IMR-90 (cell line): ENCODE measurements around the gene CRHBP. TPM values are rescaled to one million over a fixed set of nuclear protein-coding genes. Genes with fewer than 3 reads are reported as not detected.

Source experiments
- ATAC-seq: fragments of 200-7000 bp; cut with Tn5 transposase; 2 replicates; pipeline ENCODE4 v1.9.1; 2020; ENCODE audit warnings: low read depth, mild to moderate bottlenecking, moderate library complexity
- BruUV-seq: library from RNA; stranded (reverse); fragments of 400-500 nt; replicated peaks from 2 replicates; lab custom pipeline; 2021; lab: Mats Ljungman, UMichigan
- CTCF ChIA-PET: fragments of 300-600 bp; formaldehyde crosslinking; extraction: SDS; loops from one replicate; lab custom pipeline; 2021; ENCODE audit warnings: antibody characterized with exemption; lab: Yijun Ruan, JAX
- POLR2A ChIA-PET: fragments of 300-600 bp; sonication (Branson Sonifier 250); formaldehyde crosslinking; loops from one replicate; lab custom pipeline; 2022; ENCODE audit warnings: antibody characterized with exemption; ENCODE audit not compliant: unreplicated experiment; lab: Charles Lee
- DNase-seq: peaks from one replicate; pipeline ENCODE4 v3.0.0; 2013
- H2AFZ ChIP-seq: replicated peaks from 2 replicates; pipeline ENCODE3; 2013; ENCODE audit warnings: low read length, mild to moderate bottlenecking; ENCODE audit not compliant: poor library complexity
- H2AK5ac ChIP-seq: 2 replicates; pipeline ENCODE4 v1.6.1; 2013; ENCODE audit warnings: low read depth, low read length, inconsistent platforms
- H2AK9ac ChIP-seq: replicated peaks from 2 replicates; pipeline ENCODE3; 2013; ENCODE audit warnings: mild to moderate bottlenecking, low read depth, low read length, moderate library complexity; ENCODE audit not compliant: poor library complexity
- H2BK120ac ChIP-seq: 2 replicates; pipeline ENCODE4 v1.6.1; 2013; ENCODE audit warnings: low read depth, low read length, inconsistent platforms
- H2BK15ac ChIP-seq: 3 replicates; pipeline ENCODE4 v1.6.1; 2013; ENCODE audit warnings: low read depth, low read length, inconsistent platforms
- H2BK20ac ChIP-seq: 2 replicates; pipeline ENCODE4 v1.6.1; 2013; ENCODE audit warnings: low read depth, mild to moderate bottlenecking, inconsistent platforms, low read length, moderate library complexity
- H2BK5ac ChIP-seq: 2 replicates; pipeline ENCODE4 v1.6.1; 2013; ENCODE audit warnings: mild to moderate bottlenecking, low read depth, low read length, inconsistent platforms; ENCODE audit not compliant: poor library complexity, severe bottlenecking
- H3K14ac ChIP-seq: replicated peaks from 2 replicates; pipeline ENCODE4 v1.6.1; 2013; ENCODE audit warnings: low read depth, low read length, inconsistent platforms
- H3K18ac ChIP-seq: 2 replicates; pipeline ENCODE4 v1.6.1; 2013; ENCODE audit warnings: low read depth, low read length, control low read depth
- H3K23ac ChIP-seq: 2 replicates; pipeline ENCODE4 v1.6.1; 2013; ENCODE audit warnings: low read depth, low read length, inconsistent platforms
- H3K27ac ChIP-seq: 2 replicates; pipeline ENCODE4 v1.5.1; 2013; ENCODE audit warnings: mild to moderate bottlenecking, control low read depth, low read length; ENCODE audit not compliant: insufficient read depth
- H3K27me3 ChIP-seq: 2 replicates; pipeline ENCODE4 v1.6.1; 2013; ENCODE audit warnings: low read length; ENCODE audit not compliant: control insufficient read depth, insufficient read depth
- H3K36me3 ChIP-seq: 2 replicates; pipeline ENCODE4 v1.6.1; 2013; ENCODE audit warnings: low read length, mixed read lengths; ENCODE audit not compliant: control insufficient read depth, insufficient read depth
- H3K4ac ChIP-seq: 2 replicates; pipeline ENCODE4 v1.6.1; 2013; ENCODE audit warnings: low read depth, low read length, inconsistent platforms
- H3K4me1 ChIP-seq: 2 replicates; pipeline ENCODE4 v1.6.1; 2013; ENCODE audit warnings: low read length, mixed read lengths; ENCODE audit not compliant: control insufficient read depth, insufficient read depth
- H3K4me2 ChIP-seq: 2 replicates; pipeline ENCODE4 v1.6.1; 2013; ENCODE audit warnings: low read depth, mild to moderate bottlenecking, control low read depth, low read length, moderate library complexity
- H3K4me3 ChIP-seq: 2 replicates; pipeline ENCODE4 v1.5.1; 2013; ENCODE audit warnings: low read depth, mild to moderate bottlenecking, control low read depth, low read length, moderate library complexity; ENCODE audit not compliant: insufficient read depth
- H3K56ac ChIP-seq: 2 replicates; pipeline ENCODE4 v1.6.1; 2013; ENCODE audit warnings: low read length, inconsistent platforms; ENCODE audit not compliant: insufficient read depth; ENCODE audit errors: extremely low read depth
- H3K79me1 ChIP-seq, 2 experiments: 2 replicates each; pipeline ENCODE4 v1.6.1; 2013; ENCODE audit warnings: low read length in 2 of 2, inconsistent platforms in 1 of 2, low read depth in 1 of 2
- H3K9ac ChIP-seq: 2 replicates; pipeline ENCODE4 v1.6.1; 2013; ENCODE audit warnings: low read depth, low read length, control low read depth
- H3K9me1 ChIP-seq: 2 replicates; pipeline ENCODE4 v1.6.1; 2013; ENCODE audit warnings: low read length, inconsistent platforms; ENCODE audit not compliant: insufficient read depth
- H3K9me3 ChIP-seq: 2 replicates; pipeline ENCODE4 v1.6.1; 2013; ENCODE audit warnings: low read length; ENCODE audit not compliant: control insufficient read depth, insufficient read depth
- H4K20me1 ChIP-seq: 2 replicates; pipeline ENCODE4 v1.6.1; 2013; ENCODE audit warnings: low read length, inconsistent platforms; ENCODE audit not compliant: insufficient read depth
- H4K5ac ChIP-seq: 2 replicates; pipeline ENCODE4 v1.6.1; 2013; ENCODE audit warnings: mild to moderate bottlenecking, low read depth, low read length, control low read depth
- H4K8ac ChIP-seq, 2 experiments: 2 replicates each; pipeline ENCODE4 v1.6.1; 2013; ENCODE audit warnings: low read depth in 2 of 2, low read length in 2 of 2, control low read depth in 1 of 2, inconsistent platforms in 1 of 2
- H4K91ac ChIP-seq: 2 replicates; pipeline ENCODE4 v1.6.1; 2013; ENCODE audit warnings: low read depth, low read length, inconsistent platforms; ENCODE audit not compliant: insufficient read depth
- CHD1 ChIP-seq: IDR thresholded peaks from 2 replicates; pipeline ENCODE4 v1.6.1; 2012; ENCODE audit warnings: low read depth, low read length, improper control_type of control experiment
- SMC3 ChIP-seq: fragments of 150-350 bp; IDR thresholded peaks from 2 replicates; pipeline ENCODE4 v1.6.1; 2016; ENCODE audit warnings: low read depth, mild to moderate bottlenecking, antibody characterized with exemption, low read length, moderate library complexity
- WGBS, 2 experiments: methylation state at CpG; one replicate each; pipeline versions ENCODE4 v1.1.5 to v1.1.7; 2013; ENCODE audit warnings: missing lambda C conversion rate in 2 of 2; ENCODE audit not compliant: insufficient read length in 1 of 2; ENCODE audit errors: extremely low coverage in 2 of 2; 5-methylcytosine and 5-hydroxymethylcytosine counted together
- dilution Hi-C: fragments of 300-500 bp; cut with HindIII; formaldehyde crosslinking; loops from one replicate; pipeline ENCODE4 v1.14.3; 2018; ENCODE audit warnings: low sequenced_read_pairs; ENCODE audit not compliant: unreplicated experiment
- in situ Hi-C: fragments of 300-500 bp; cut with MboI; formaldehyde crosslinking; loops from 3 replicates; pipeline ENCODE4 v1.14.3; 2019; ENCODE audit warnings: low sequenced_read_pairs, inconsistent platforms, mixed read lengths
- intact Hi-C: fragments of 100-400 bp; cut with micrococcal nuclease; formaldehyde crosslinking; loops from 2 replicates; pipeline ENCODE4 v1.10.0; 2022
- polyA plus RNA-seq, 3 experiments: library from polyadenylated mRNA; depleted of rRNA; stranded (reverse); fragments of >200 nt; gene quantifications; 2 replicates each; pipeline ENCODE4 v1.2.3, GENCODE V29; 2012; ENCODE audit warnings: low replicate concordance in 1 of 3
- total RNA-seq: library from RNA; depleted of rRNA; stranded (reverse); fragments of >200 nt; gene quantifications from 2 replicates; pipeline ENCODE4 v1.2.3, GENCODE V29; 2012
- TF ChIP-seq, protein P1 (sequence below): fragments of 150-350 bp; IDR thresholded peaks from 2 replicates; pipeline ENCODE4 v1.6.1; 2016; ENCODE audit warnings: low read depth, mild to moderate bottlenecking, low read length, moderate library complexity, borderline replicate concordance

CRHBP gene
- total and polyA plus RNA-seq, 2 of the 4 experiments (the other 2 are of a cell fraction): 0.09 TPM; not detected in 1

DNA sequence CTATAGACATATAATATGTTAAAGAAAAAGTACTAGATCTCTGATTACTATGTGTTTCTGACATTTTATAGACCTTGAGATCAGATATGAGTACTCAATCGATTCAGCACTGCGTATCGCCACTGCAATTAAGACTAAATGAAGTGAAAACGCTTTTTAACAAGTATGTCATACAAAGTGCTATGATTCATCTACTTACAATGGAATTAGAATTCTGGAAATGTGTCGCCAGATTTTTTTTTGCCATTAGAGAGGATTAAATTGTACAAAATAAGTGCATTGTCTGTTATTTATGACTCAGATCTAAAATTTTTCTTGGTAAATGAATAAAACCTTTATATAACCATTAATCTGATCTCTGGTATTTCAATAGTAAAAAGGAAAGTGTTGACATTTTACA is 57.4 kb downstream of the CRHBP start:
- no peak overlapping the region for H3K4ac ChIP-seq
- H2BK5ac ChIP-seq: no peak overlapping the region
- no peak overlapping the region for H3K56ac ChIP-seq
- H4K20me1 ChIP-seq: no peaks in the 10 kb centered on the region
- no peak overlapping the region for H3K9ac ChIP-seq
- no TSS peak for BruUV-seq
- no peak overlapping the region for H4K5ac ChIP-seq
- ATAC-seq (no peak), DNase-seq (no peak)
- H3K27ac ChIP-seq: no peak overlapping the region
- no peak overlapping the region for H3K4me2 ChIP-seq
- TF ChIP-seq SMC3 (no peak), CHD1 (no peak)
- TF ChIP-seq, protein P1, sequence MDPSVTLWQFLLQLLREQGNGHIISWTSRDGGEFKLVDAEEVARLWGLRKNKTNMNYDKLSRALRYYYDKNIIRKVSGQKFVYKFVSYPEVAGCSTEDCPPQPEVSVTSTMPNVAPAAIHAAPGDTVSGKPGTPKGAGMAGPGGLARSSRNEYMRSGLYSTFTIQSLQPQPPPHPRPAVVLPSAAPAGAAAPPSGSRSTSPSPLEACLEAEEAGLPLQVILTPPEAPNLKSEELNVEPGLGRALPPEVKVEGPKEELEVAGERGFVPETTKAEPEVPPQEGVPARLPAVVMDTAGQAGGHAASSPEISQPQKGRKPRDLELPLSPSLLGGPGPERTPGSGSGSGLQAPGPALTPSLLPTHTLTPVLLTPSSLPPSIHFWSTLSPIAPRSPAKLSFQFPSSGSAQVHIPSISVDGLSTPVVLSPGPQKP: no peak
- H3K9me3 ChIP-seq: no peaks in the 10 kb centered on the region
- WGBS, 2 experiments: no CpG with 5 or more reads among the region's 5 CpGs
- dilution Hi-C loops: no loop called here
- H3K4me3 ChIP-seq: no peak overlapping the region
- H2AK5ac ChIP-seq: no peak overlapping the region
- no peak overlapping the region for H3K14ac ChIP-seq
- H2AFZ ChIP-seq: no peak overlapping the region
- in situ Hi-C loops: loop anchor here (10.0 kb wide), 2 partner anchors 135 to 405 kb away; no protein-coding TSS in a partner anchor
- H2AK9ac ChIP-seq: no peak overlapping the region
- H2BK20ac ChIP-seq: no peak overlapping the region
- intact Hi-C loops: no loop called here
- ChIA-PET POLR2A (no interaction called here), CTCF (no interaction called here)
- H4K91ac ChIP-seq: no peak overlapping the region
- H3K4me1 ChIP-seq: no peaks in the 10 kb centered on the region
- H4K8ac ChIP-seq: no peak overlapping the region
- H2BK120ac ChIP-seq: no peak overlapping the region
- H3K27me3 ChIP-seq: peaks cover 17% of the 10 kb centered on the region
- no peak overlapping the region for H2BK15ac ChIP-seq
- H3K36me3 ChIP-seq: no peaks in the 10 kb centered on the region
- no peaks in the 10 kb centered on the region for H3K79me1 ChIP-seq
- H3K23ac ChIP-seq: no peak overlapping the region
- H3K18ac ChIP-seq: no peak overlapping the region
- H3K9me1 ChIP-seq: no peaks in the 10 kb centered on the region; the same call in 1 of the 2 replicates
